GM23248 (cell line): ENCODE measurements around the gene RBMS3. TPM values are rescaled to one million over a fixed set of nuclear protein-coding genes. Genes with fewer than 3 reads are reported as not detected.

ENCODE experiments used
- DNase-seq: peaks from one replicate; pipeline ENCODE4 v3.0.0-alpha.2; 2015
- H2AFZ ChIP-seq: fragments of 200-600 bp; sonication (generic); 2 replicates; pipeline ENCODE4 v1.6.1; 2016; ENCODE audit warnings: antibody characterized with exemption
- H3F3A ChIP-seq: fragments of 200-600 bp; sonication (generic); 2 replicates; pipeline ENCODE4 v1.6.1; 2016; ENCODE audit warnings: mild to moderate bottlenecking, antibody characterized with exemption, mixed run types; ENCODE audit not compliant: insufficient read depth
- H3K27ac ChIP-seq: fragments of 200-600 bp; sonication (generic); 2 replicates; pipeline ENCODE4 v1.5.1; 2016; ENCODE audit warnings: mild to moderate bottlenecking
- H3K27me3 ChIP-seq: fragments of 200-600 bp; sonication (generic); replicated peaks from 2 replicates; pipeline ENCODE4 v1.6.1; 2016; ENCODE audit warnings: mild to moderate bottlenecking; ENCODE audit not compliant: insufficient read depth
- H3K36me3 ChIP-seq: fragments of 200-600 bp; sonication (generic); 2 replicates; pipeline ENCODE4 v1.6.1; 2016; ENCODE audit warnings: low read depth, mild to moderate bottlenecking
- H3K4me1 ChIP-seq: fragments of 200-600 bp; sonication (generic); 2 replicates; pipeline ENCODE4 v1.6.1; 2016; ENCODE audit warnings: mild to moderate bottlenecking; ENCODE audit not compliant: insufficient read depth
- H3K4me2 ChIP-seq: fragments of 200-600 bp; sonication (generic); one replicate; pipeline ENCODE4 v1.6.1; 2016; ENCODE audit warnings: mild to moderate bottlenecking; ENCODE audit not compliant: unreplicated experiment
- H3K4me3 ChIP-seq: fragments of 200-600 bp; sonication (generic); 2 replicates; pipeline ENCODE4 v1.5.1; 2016; ENCODE audit warnings: mild to moderate bottlenecking
- H3K79me2 ChIP-seq: fragments of 200-600 bp; sonication (generic); 2 replicates; pipeline ENCODE4 v1.6.1; 2016; ENCODE audit warnings: mild to moderate bottlenecking; ENCODE audit not compliant: insufficient read depth
- H3K9ac ChIP-seq: fragments of 200-600 bp; sonication (generic); 2 replicates; pipeline ENCODE4 v1.6.1; 2016; ENCODE audit warnings: mild to moderate bottlenecking
- H3K9me2 ChIP-seq: fragments of 200-600 bp; sonication (generic); 2 replicates; pipeline ENCODE4 v1.6.1; 2016; ENCODE audit warnings: mixed run types, mild to moderate bottlenecking, moderate library complexity; ENCODE audit not compliant: insufficient read depth
- H3K9me3 ChIP-seq: fragments of 200-600 bp; sonication (generic); one replicate; pipeline ENCODE4 v1.6.1; 2017; ENCODE audit warnings: low read depth
- H4K20me1 ChIP-seq: fragments of 200-600 bp; sonication (generic); 2 replicates; pipeline ENCODE4 v1.6.0; 2016; ENCODE audit not compliant: insufficient read depth
- EZH2 ChIP-seq: fragments of 200-600 bp; sonication (generic); IDR thresholded peaks from 2 replicates; pipeline ENCODE4 v1.6.1; 2018; ENCODE audit warnings: antibody characterized with exemption, mild to moderate bottlenecking; ENCODE audit not compliant: insufficient read depth, poor library complexity, severe bottlenecking
- EZH2phosphoT487 ChIP-seq: fragments of 200-600 bp; sonication (generic); IDR thresholded peaks from 2 replicates; pipeline ENCODE4 v1.6.1; 2018; ENCODE audit warnings: antibody characterized with exemption, moderate library complexity, mild to moderate bottlenecking, low read depth; ENCODE audit not compliant: insufficient read depth
- WGBS, 2 experiments: methylation state at CpG; one replicate each; pipeline ENCODE4 v1.1.6; 2015 to 2017; ENCODE audit warnings: low lambda C conversion rate in 2 of 2, low coverage in 1 of 2; ENCODE audit errors: missing lambda C conversion rate in 2 of 2; 5-methylcytosine and 5-hydroxymethylcytosine counted together
- in situ Hi-C: fragments of 300-500 bp; cut with MboI; formaldehyde crosslinking; loops from 2 replicates; pipeline ENCODE4 v1.15.0; 2020
- polyA plus RNA-seq: library from polyadenylated mRNA; unstranded; fragments of >200 nt; fragmentation: Nextera tagmentation; extraction: Ambion mirVana; gene quantifications from 2 replicates; pipeline ENCODE4 v1.2.1, GENCODE V29; 2016
- total RNA-seq: library from RNA; depleted of rRNA; stranded (reverse); fragments of >200 nt; shearing (Covaris generic); gene quantifications from 2 replicates; pipeline ENCODE4 v1.2.3, GENCODE V29; 2014

RBMS3 gene
- total and polyA plus RNA-seq, 2 experiments from 2014 or later = 40.0 to 94.3 TPM

DNA sequence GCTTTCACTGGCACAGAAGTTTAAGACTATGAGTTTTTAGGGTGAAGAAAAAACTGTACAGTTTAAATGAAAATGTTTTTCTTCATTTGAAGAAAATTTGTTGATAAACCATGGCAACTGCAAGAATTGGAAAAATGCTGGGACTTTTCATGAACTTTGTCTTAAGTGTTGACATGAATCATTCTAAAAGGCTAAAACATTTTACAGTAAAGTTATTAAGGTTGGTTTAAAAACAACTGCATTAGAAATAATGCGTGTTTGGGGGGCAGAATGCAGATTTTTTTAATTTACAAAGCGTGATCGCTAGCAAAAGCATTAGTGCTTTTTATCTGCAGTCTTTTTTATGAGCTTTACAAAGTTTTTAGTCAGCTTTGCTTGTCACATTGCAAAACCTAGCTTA is 723.6 kb downstream of the RBMS3 start:
- Histone ChIP-seq H3K36me3 (peaks cover 5% of the 10 kb centered on the region; the same call in 1 of the 2 replicates), H3K27me3 (no peaks in the 10 kb centered on the region), H3F3A (peaks cover 25% of the 10 kb centered on the region), H3K9ac (peak overlapping the region; percentile 26), H3K9me3 (no peaks in the 10 kb centered on the region), H4K20me1 (no peaks in the 10 kb centered on the region), H3K9me2 (no peaks in the 10 kb centered on the region), H2AFZ (no peak overlapping the region), H3K27ac (0 out of 2 replicates have a peak overlapping the region, but pooled peaks have one; percentile 18), H3K4me3 (no peak overlapping the region), H3K79me2 (no peaks in the 10 kb centered on the region), H3K4me2 (no peak overlapping the region), H3K4me1 (peaks cover 28% of the 10 kb centered on the region)
- peak; percentile 54 for DNase-seq
- WGBS, 2 experiments = 27 to 38% methylated on average over 3 of the region's 3 CpGs
- TF ChIP-seq EZH2 (no peak), EZH2phosphoT487 (no peak)
- in situ Hi-C loops = no loop called here

DNA sequence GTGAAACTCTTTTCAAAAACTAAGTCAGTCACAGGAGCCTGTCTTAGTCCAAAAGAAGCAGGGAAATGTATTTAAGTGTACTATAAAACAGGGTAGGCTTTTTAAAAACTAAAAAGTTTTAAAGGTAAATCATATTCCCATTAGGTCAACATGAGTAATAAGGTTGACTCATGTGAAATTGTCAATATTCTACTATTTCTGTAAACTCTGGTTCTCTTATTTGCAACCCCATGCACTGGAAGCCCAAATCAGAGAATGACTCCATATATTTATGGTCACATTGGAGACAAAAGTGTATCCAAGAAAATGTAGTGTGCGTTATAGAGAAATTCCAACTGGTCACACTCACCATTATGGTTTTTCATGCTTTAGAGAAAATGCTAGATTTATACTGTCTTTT is 725.2 kb downstream of the RBMS3 start:
- Histone ChIP-seq H3K9ac (no peak overlapping the region), H3K4me1 (peaks cover 28% of the 10 kb centered on the region), H3K4me2 (no peak overlapping the region), H3K4me3 (no peak overlapping the region), H2AFZ (no peak overlapping the region), H3K9me2 (no peaks in the 10 kb centered on the region), H3K27ac (no peak overlapping the region), H3K27me3 (no peaks in the 10 kb centered on the region), H4K20me1 (no peaks in the 10 kb centered on the region), H3K36me3 (peaks cover 5% of the 10 kb centered on the region; the same call in 1 of the 2 replicates), H3F3A (peaks cover 25% of the 10 kb centered on the region), H3K9me3 (no peaks in the 10 kb centered on the region), H3K79me2 (no peaks in the 10 kb centered on the region)
- TF ChIP-seq EZH2phosphoT487 = no peak
- TF ChIP-seq EZH2 = no peak
- DNase-seq = peak; percentile 24
- in situ Hi-C loops = no loop called here
- 59 to 66% methylated on average over 1 of the region's 1 CpG for WGBS, 2 experiments

DNA sequence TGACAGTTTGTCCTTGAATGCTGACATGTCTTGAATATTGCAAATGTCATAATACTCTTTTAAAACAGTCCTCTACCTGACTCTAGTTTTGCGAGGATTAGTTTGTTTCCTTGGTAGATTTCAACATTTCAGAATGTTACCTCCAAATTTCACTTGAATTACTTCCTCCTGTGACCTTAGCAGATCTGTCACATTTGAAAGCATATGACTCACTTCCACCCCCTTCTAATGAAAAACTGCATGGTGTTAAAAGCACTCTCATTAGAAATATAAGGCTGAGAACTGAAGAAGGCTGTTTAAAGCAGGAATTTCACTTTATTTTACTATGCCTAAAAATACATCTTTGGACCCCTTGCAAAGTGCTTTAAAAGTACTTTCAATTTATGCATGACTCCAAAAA is 726.8 kb downstream of the RBMS3 start:
- peaks cover 5% of the 10 kb centered on the region; the same call in 1 of the 2 replicates for H3K36me3 ChIP-seq
- peaks cover 28% of the 10 kb centered on the region for H3K4me1 ChIP-seq
- no peak for TF ChIP-seq EZH2
- TF ChIP-seq EZH2phosphoT487 = no peak
- H3K9me2 ChIP-seq = no peaks in the 10 kb centered on the region
- H3K27ac ChIP-seq = no peak overlapping the region
- no peaks in the 10 kb centered on the region for H3K79me2 ChIP-seq
- no peak overlapping the region for H2AFZ ChIP-seq
- peak overlapping the region; percentile 20 for H3K4me2 ChIP-seq
- H4K20me1 ChIP-seq = no peaks in the 10 kb centered on the region
- peak; percentile 20 for DNase-seq
- no peak overlapping the region for H3K4me3 ChIP-seq
- peaks cover 22% of the 10 kb centered on the region for H3F3A ChIP-seq
- in situ Hi-C loops = no loop called here
- H3K27me3 ChIP-seq = no peaks in the 10 kb centered on the region
- H3K9ac ChIP-seq = no peak overlapping the region
- no peaks in the 10 kb centered on the region for H3K9me3 ChIP-seq
- 88 to 97% methylated on average over 1 of the region's 1 CpG for WGBS, 2 experiments

DNA sequence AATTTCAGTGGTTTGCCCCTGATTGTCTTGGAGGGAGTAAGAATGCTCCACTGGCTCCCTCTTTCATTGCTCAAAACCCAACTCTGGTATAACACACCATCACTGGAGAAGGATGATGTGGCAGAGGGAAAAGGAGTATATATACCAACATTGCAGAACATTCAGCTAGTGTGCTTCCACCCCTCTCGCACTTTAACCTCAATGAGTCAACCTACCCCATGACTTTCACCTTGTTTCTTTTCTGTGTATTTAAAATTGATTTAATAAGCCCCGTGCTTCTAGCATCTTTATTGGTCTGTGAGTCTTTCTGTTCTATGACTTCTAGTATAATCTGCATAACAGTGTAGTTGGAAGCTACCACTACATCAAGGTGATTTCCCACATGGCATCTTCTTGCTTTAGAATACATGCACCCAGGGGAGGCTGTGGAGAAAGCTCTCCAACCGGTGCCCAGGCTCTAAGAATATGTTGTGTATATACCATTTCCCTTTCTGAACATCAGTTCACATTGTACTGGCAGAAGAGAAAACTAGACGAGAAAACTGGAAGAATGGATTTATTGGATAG is 730.4 kb downstream of the RBMS3 start:
- H3K27ac ChIP-seq = no peak overlapping the region
- H4K20me1 ChIP-seq = no peaks in the 10 kb centered on the region
- H3F3A ChIP-seq = no peaks in the 10 kb centered on the region
- no peak overlapping the region for H3K4me3 ChIP-seq
- H3K27me3 ChIP-seq = no peaks in the 10 kb centered on the region
- H3K4me2 ChIP-seq = no peak overlapping the region
- H3K9me2 ChIP-seq = no peaks in the 10 kb centered on the region
- no peak for DNase-seq
- no peaks in the 10 kb centered on the region for H3K9me3 ChIP-seq
- no peak overlapping the region for H2AFZ ChIP-seq
- WGBS, 2 experiments = 96 to 98% methylated on average over 4 of the region's 4 CpGs
- no peaks in the 10 kb centered on the region for H3K79me2 ChIP-seq
- peaks cover 11% of the 10 kb centered on the region for H3K4me1 ChIP-seq
- H3K36me3 ChIP-seq = no peaks in the 10 kb centered on the region
- no peak overlapping the region for H3K9ac ChIP-seq
- TF ChIP-seq EZH2phosphoT487 (no peak), EZH2 (no peak)
- in situ Hi-C loops = no loop called here
